H1 (cell line): ENCODE measurements around the gene MSH2. TPM values are rescaled to one million over a fixed set of nuclear protein-coding genes. Genes with fewer than 3 reads are reported as not detected.

ENCODE experiments used
- CBX5 ChIP-seq: fragments of 300-800, 300-1000 bp; sonication (generic); IDR thresholded peaks from 2 replicates; pipeline ENCODE4 v1.7.1; 2016; ENCODE audit warnings: antibody characterized with exemption, low read length, low read depth
- CEBPB ChIP-seq: IDR thresholded peaks from 2 replicates; pipeline ENCODE4 v1.6.1; 2012; ENCODE audit warnings: low read depth, low read length
- FOSL1 ChIP-seq: IDR thresholded peaks from 2 replicates; pipeline ENCODE4 v1.6.1; 2011; ENCODE audit warnings: mild to moderate bottlenecking, low read depth, low read length, moderate library complexity; ENCODE audit not compliant: insufficient read depth
- GABPA ChIP-seq: IDR thresholded peaks from 2 replicates; pipeline ENCODE4 v1.6.1; 2011; ENCODE audit warnings: mild to moderate bottlenecking, low read length, moderate library complexity, borderline replicate concordance; ENCODE audit not compliant: insufficient read depth
- KDM1A ChIP-seq: fragments of 200-600, 300-600 bp; sonication (generic); IDR thresholded peaks from 2 replicates; pipeline ENCODE4 v1.7.1; 2016; ENCODE audit warnings: mild to moderate bottlenecking, low read length, borderline replicate concordance
- MAX ChIP-seq: IDR thresholded peaks from 2 replicates; pipeline ENCODE4 v1.6.1; 2012; ENCODE audit warnings: inconsistent platforms
- POLR2A ChIP-seq, 2 experiments: IDR thresholded peaks; 1 replicate in 1 of 2; 2 replicates in 1 of 2; pipeline ENCODE4 v1.6.1; 2011; ENCODE audit warnings: low read depth in 2 of 2, low read length in 2 of 2, mild to moderate bottlenecking in 2 of 2; ENCODE audit errors: control extremely low read depth in 1 of 2
- YY1 ChIP-seq: IDR thresholded peaks from 2 replicates; pipeline ENCODE4 v1.6.1; 2011; ENCODE audit warnings: low read depth, mild to moderate bottlenecking, low read length
- polyA plus RNA-seq, 7 experiments: library from polyadenylated mRNA; depleted of rRNA in 3 of 7; stranded (reverse) in 5 of 7; unstranded in 2 of 7; fragments of >200 nt in 5 of 7; fragments of 200-250 nt in 2 of 7; gene quantifications; 1 replicate in 5 of 7; 2 replicates in 1 of 7; 4 replicates in 1 of 7; pipeline versions ENCODE4 v1.2.1 to v1.2.3, GENCODE V29; 2011 to 2013; ENCODE audit warnings: missing spikeins in 2 of 7, mixed read lengths in 2 of 7
- total RNA-seq: library from RNA; stranded (reverse); fragmentation: NEBNext Ultra II Directional; extraction: Animal tissue kit (Norgen Biotek cat#: 25700); gene quantifications from 2 replicates; pipeline ENCODE4 v1.2.1, GENCODE V29; 2021
- TF ChIP-seq, protein P1 (sequence below): fragments of 300-600 bp; sonication (generic); IDR thresholded peaks from 2 replicates; pipeline ENCODE4 v1.7.1; 2012; ENCODE audit warnings: low read length, moderate library complexity, mild to moderate bottlenecking, inconsistent platforms; ENCODE audit not compliant: insufficient replicate concordance

Gene MSH2
- total and polyA plus RNA-seq, 2 of the 8 experiments (the other 6 are each of a cell fraction or from before 2014, with no cell fraction given), result 64.1 to 228 TPM

- TF ChIP-seq, protein P1, sequence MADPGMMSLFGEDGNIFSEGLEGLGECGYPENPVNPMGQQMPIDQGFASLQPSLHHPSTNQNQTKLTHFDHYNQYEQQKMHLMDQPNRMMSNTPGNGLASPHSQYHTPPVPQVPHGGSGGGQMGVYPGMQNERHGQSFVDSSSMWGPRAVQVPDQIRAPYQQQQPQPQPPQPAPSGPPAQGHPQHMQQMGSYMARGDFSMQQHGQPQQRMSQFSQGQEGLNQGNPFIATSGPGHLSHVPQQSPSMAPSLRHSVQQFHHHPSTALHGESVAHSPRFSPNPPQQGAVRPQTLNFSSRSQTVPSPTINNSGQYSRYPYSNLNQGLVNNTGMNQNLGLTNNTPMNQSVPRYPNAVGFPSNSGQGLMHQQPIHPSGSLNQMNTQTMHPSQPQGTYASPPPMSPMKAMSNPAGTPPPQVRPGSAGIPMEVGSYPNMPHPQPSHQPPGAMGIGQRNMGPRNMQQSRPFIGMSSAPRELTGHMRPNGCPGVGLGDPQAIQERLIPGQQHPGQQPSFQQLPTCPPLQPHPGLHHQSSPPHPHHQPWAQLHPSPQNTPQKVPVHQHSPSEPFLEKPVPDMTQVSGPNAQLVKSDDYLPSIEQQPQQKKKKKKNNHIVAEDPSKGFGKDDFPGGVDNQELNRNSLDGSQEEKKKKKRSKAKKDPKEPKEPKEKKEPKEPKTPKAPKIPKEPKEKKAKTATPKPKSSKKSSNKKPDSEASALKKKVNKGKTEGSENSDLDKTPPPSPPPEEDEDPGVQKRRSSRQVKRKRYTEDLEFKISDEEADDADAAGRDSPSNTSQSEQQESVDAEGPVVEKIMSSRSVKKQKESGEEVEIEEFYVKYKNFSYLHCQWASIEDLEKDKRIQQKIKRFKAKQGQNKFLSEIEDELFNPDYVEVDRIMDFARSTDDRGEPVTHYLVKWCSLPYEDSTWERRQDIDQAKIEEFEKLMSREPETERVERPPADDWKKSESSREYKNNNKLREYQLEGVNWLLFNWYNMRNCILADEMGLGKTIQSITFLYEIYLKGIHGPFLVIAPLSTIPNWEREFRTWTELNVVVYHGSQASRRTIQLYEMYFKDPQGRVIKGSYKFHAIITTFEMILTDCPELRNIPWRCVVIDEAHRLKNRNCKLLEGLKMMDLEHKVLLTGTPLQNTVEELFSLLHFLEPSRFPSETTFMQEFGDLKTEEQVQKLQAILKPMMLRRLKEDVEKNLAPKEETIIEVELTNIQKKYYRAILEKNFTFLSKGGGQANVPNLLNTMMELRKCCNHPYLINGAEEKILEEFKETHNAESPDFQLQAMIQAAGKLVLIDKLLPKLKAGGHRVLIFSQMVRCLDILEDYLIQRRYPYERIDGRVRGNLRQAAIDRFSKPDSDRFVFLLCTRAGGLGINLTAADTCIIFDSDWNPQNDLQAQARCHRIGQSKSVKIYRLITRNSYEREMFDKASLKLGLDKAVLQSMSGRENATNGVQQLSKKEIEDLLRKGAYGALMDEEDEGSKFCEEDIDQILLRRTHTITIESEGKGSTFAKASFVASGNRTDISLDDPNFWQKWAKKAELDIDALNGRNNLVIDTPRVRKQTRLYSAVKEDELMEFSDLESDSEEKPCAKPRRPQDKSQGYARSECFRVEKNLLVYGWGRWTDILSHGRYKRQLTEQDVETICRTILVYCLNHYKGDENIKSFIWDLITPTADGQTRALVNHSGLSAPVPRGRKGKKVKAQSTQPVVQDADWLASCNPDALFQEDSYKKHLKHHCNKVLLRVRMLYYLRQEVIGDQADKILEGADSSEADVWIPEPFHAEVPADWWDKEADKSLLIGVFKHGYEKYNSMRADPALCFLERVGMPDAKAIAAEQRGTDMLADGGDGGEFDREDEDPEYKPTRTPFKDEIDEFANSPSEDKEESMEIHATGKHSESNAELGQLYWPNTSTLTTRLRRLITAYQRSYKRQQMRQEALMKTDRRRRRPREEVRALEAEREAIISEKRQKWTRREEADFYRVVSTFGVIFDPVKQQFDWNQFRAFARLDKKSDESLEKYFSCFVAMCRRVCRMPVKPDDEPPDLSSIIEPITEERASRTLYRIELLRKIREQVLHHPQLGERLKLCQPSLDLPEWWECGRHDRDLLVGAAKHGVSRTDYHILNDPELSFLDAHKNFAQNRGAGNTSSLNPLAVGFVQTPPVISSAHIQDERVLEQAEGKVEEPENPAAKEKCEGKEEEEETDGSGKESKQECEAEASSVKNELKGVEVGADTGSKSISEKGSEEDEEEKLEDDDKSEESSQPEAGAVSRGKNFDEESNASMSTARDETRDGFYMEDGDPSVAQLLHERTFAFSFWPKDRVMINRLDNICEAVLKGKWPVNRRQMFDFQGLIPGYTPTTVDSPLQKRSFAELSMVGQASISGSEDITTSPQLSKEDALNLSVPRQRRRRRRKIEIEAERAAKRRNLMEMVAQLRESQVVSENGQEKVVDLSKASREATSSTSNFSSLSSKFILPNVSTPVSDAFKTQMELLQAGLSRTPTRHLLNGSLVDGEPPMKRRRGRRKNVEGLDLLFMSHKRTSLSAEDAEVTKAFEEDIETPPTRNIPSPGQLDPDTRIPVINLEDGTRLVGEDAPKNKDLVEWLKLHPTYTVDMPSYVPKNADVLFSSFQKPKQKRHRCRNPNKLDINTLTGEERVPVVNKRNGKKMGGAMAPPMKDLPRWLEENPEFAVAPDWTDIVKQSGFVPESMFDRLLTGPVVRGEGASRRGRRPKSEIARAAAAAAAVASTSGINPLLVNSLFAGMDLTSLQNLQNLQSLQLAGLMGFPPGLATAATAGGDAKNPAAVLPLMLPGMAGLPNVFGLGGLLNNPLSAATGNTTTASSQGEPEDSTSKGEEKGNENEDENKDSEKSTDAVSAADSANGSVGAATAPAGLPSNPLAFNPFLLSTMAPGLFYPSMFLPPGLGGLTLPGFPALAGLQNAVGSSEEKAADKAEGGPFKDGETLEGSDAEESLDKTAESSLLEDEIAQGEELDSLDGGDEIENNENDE, result no peak
- TF ChIP-seq YY1, result no peak
- TF ChIP-seq POLR2A (IDR thresholded peaks at IDR 0.05; ENCODE audit: control extremely low read depth in 1 of 2, low read depth in 2 of 2, low read length in 2 of 2), result no peak
- TF ChIP-seq MAX, result no peak
- TF ChIP-seq FOSL1, result no peak
- no peak for TF ChIP-seq CEBPB
- no peak for TF ChIP-seq GABPA
- TF ChIP-seq KDM1A, result no peak
- no peak for TF ChIP-seq CBX5
Observed at GRCh38 chr2:47521666-47522285, 118.8 kb downstream of the MSH2 start (continued).
